Panc1 (cell line): Measurements from ENCODE around the gene ACSL1. TPM values are rescaled to one million over a fixed set of nuclear protein-coding genes. Genes with fewer than 3 reads are reported as not detected.
A peak's percentile ranks its signal among the peaks of the same experiment; 100 is the strongest.

Experiments
- ATAC-seq: fragments of 200-7000 bp; cut with Tn5 transposase; 2 replicates; pipeline ENCODE4 v1.9.1; 2020; ENCODE audit warnings: mild to moderate bottlenecking, moderate library complexity
- BruUV-seq: library from RNA; stranded (reverse); fragments of 400-500 nt; replicated peaks from 2 replicates; lab custom pipeline; 2021; lab: Mats Ljungman, UMichigan
- CTCF ChIA-PET: fragments of 300-600 bp; sonication (Branson Sonifier 250); formaldehyde crosslinking; loops from one replicate; lab custom pipeline; 2022; ENCODE audit warnings: antibody characterized with exemption; lab: Charles Lee
- POLR2A ChIA-PET: fragments of 300-600 bp; sonication (Branson Sonifier 250); formaldehyde crosslinking; loops from one replicate; lab custom pipeline; 2022; ENCODE audit warnings: antibody characterized with exemption; lab: Charles Lee
- DNase-seq: peaks from one replicate; pipeline ENCODE4 v3.0.0-alpha.2; 2010; ENCODE audit warnings: low read depth, low spot score
- H3K27ac ChIP-seq: 2 replicates; pipeline ENCODE4 v1.5.1; 2011; ENCODE audit warnings: mild to moderate bottlenecking, low read length, inconsistent platforms
- H3K27me3 ChIP-seq: fragments of 200-500 bp; sonication (Bioruptor generic); 2 replicates; pipeline ENCODE4 v1.6.0; 2014; ENCODE audit warnings: low read length, inconsistent platforms; ENCODE audit not compliant: control insufficient read depth, insufficient read depth
- H3K36me3 ChIP-seq: fragments of 200-500 bp; sonication (Bioruptor generic); 2 replicates; pipeline ENCODE4 v1.5.1; 2014; ENCODE audit warnings: inconsistent platforms, mild to moderate bottlenecking, low read length, moderate library complexity; ENCODE audit not compliant: control insufficient read depth, insufficient read depth
- H3K4me1 ChIP-seq: 2 replicates; pipeline ENCODE4 v1.5.1; 2011; ENCODE audit warnings: inconsistent platforms, mild to moderate bottlenecking, low read length, moderate library complexity; ENCODE audit not compliant: control insufficient read depth, insufficient read depth
- H3K4me3 ChIP-seq, 2 experiments: 2 replicates each; pipeline ENCODE4 v1.5.1; 2011 to 2012; ENCODE audit warnings: low read depth in 2 of 2, low read length in 2 of 2, mild to moderate bottlenecking in 2 of 2, inconsistent platforms in 1 of 2, moderate library complexity in 1 of 2
- H3K9me3 ChIP-seq: fragments of 200-500 bp; sonication (Bioruptor generic); 2 replicates; pipeline ENCODE4 v1.5.1; 2014; ENCODE audit warnings: low read depth, mild to moderate bottlenecking, inconsistent platforms, low read length, moderate library complexity; ENCODE audit not compliant: control insufficient read depth, insufficient read depth
- CTCF ChIP-seq: fragments of 450-650 bp; IDR thresholded peaks from 2 replicates; pipeline ENCODE4 v1.5.1; 2017; ENCODE audit warnings: mild to moderate bottlenecking
- POLR2AphosphoS5 ChIP-seq: IDR thresholded peaks from 2 replicates; pipeline ENCODE4 v1.6.1; 2012; ENCODE audit warnings: mild to moderate bottlenecking, low read depth, low read length, moderate library complexity
- REST ChIP-seq, 2 experiments: IDR thresholded peaks; 2 replicates each; pipeline ENCODE4 v1.6.1; 2011 to 2012; ENCODE audit warnings: low read depth in 2 of 2, control low read depth in 1 of 2, low read length in 1 of 2, mild to moderate bottlenecking in 1 of 2, moderate library complexity in 1 of 2; ENCODE audit not compliant: insufficient read depth in 1 of 2
- SIN3A ChIP-seq: IDR thresholded peaks from 2 replicates; pipeline ENCODE4 v1.6.1; 2012; ENCODE audit warnings: low read depth, mild to moderate bottlenecking, low read length, moderate library complexity, borderline replicate concordance; ENCODE audit not compliant: insufficient read depth
- TCF7L2 ChIP-seq: IDR thresholded peaks from 2 replicates; pipeline ENCODE4 v1.6.1; 2011; ENCODE audit warnings: mild to moderate bottlenecking, low read depth, low read length, inconsistent platforms
- in situ Hi-C: cut with HindIII; loops from 2 replicates; pipeline ENCODE4 v1.10.0; 2016; ENCODE audit warnings: low sequenced_read_pairs, low pct_unique_long_range_greater_than_20kb
- intact Hi-C: fragments of 100-400 bp; cut with micrococcal nuclease; formaldehyde crosslinking; loops from one replicate; pipeline ENCODE4 v1.10.0; 2022; ENCODE audit not compliant: unreplicated experiment
- total RNA-seq: library from RNA; stranded (reverse); gene quantifications from one replicate; pipeline ENCODE4 v1.2.1, GENCODE V29; 2021; ENCODE audit not compliant: unreplicated experiment

The ACSL1 gene
- total RNA-seq, 1 experiment from 2014 or later = 15.4 TPM

DNA sequence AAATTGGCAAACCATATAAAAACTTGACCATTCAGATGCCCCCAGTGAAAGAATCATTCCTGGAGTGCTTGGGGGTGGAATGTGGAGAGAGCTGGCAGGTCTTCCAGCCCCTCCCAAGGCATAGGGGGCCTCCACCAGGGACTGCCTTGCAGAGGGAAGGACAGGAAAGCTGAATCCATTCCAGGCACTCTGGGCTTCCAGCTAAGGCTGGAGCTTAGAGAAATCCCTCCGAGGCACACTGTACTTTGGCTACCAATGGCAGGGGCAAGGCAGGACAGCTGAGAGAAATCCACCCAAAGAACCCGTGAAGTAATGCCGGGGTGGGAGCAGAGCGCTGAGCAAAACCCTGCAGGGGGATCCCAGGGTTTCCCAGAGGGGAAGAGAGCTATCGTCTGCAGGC, 95.8 kb downstream of the ACSL1 start:
- no TSS peak for BruUV-seq
- H3K4me3 ChIP-seq = no peak overlapping the region

DNA sequence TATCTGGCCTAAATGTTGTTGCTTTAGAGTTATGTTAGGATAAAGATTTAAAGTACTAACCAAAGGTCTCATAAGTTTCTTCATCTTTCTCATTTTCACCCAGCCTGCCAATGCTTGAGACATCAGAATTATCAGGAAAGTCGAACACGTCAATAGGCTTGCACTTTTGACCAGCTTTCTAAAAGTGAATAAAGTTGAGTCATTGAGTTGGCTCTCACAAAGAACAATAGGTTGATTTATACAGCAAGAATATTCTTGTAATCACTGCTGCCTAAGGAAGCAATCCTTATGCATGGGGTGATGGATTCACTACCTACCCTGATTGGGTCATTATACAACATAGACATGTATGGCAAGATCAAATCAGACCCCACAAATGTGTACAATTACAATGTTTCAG, 96.9 kb downstream of the ACSL1 start:
- in situ Hi-C loops = no loop called here
- no TSS peak for BruUV-seq

More for the DNA sequence above, 95.8 kb downstream of the ACSL1 start:
- TF ChIP-seq TCF7L2 (no peak), REST (IDR thresholded peaks at IDR 0.05; ENCODE audit: insufficient read depth in 1 of 2, low read depth in 2 of 2, low read length in 1 of 2) (no peak), POLR2AphosphoS5 (no peak), SIN3A (no peak), CTCF (no peak)
- DNase-seq (no peak), ATAC-seq (no peak)
- peaks cover 2% of the 10 kb centered on the region; the same call in 1 of the 2 replicates for H3K36me3 ChIP-seq
- ChIA-PET POLR2A (no interaction called here), CTCF (no interaction called here)
- in situ Hi-C loops (no loop called here), intact Hi-C loops (no loop called here)
- peaks cover 2% of the 10 kb centered on the region for H3K4me1 ChIP-seq
- no peaks in the 10 kb centered on the region for H3K27me3 ChIP-seq
- peak overlapping the region; percentile 23; the same call in 1 of the 2 replicates for H3K27ac ChIP-seq
- no peaks in the 10 kb centered on the region for H3K9me3 ChIP-seq

More for the DNA sequence above, 96.9 kb downstream of the ACSL1 start:
- H3K27ac ChIP-seq = no peak overlapping the region
- no peak for TF ChIP-seq SIN3A
- TF ChIP-seq POLR2AphosphoS5 = no peak
- TF ChIP-seq CTCF = no peak
- TF ChIP-seq TCF7L2 = no peak
- no peak for TF ChIP-seq REST (IDR thresholded peaks at IDR 0.05; ENCODE audit: insufficient read depth in 1 of 2, low read depth in 2 of 2, low read length in 1 of 2)
- no peaks in the 10 kb centered on the region for H3K27me3 ChIP-seq
- ATAC-seq (no peak), DNase-seq (no peak)
- ChIA-PET CTCF (no interaction called here), POLR2A (no interaction called here)
- no peak overlapping the region for H3K4me3 ChIP-seq
- H3K4me1 ChIP-seq = peaks cover 2% of the 10 kb centered on the region
- H3K36me3 ChIP-seq = peaks cover 8% of the 10 kb centered on the region; the same call in 1 of the 2 replicates
- no peaks in the 10 kb centered on the region for H3K9me3 ChIP-seq
- intact Hi-C loops = no loop called here
